ENCODE measurements around the gene EFCAB6. TPM values are rescaled to one million over a fixed set of nuclear protein-coding genes. Genes with fewer than 3 reads are reported as not detected.

The EFCAB6 gene
- total RNA-seq, 1 donor = 0.86 TPM

GRCh38 chr22:43821606-43822425 is 9.7 kb upstream of the EFCAB6 start:
- no peak overlapping the region for H3K4me3 ChIP-seq (ENCODE audit: low read depth, low read length)
- no peak for DNase-seq (ENCODE audit: low read depth)
- no peak for TF ChIP-seq CTCF (IDR thresholded peaks at IDR 0.05; ENCODE audit: insufficient read depth, low read depth, low read length)

GRCh38 chr22:43820651-43821305 is 8.7 kb upstream of the EFCAB6 start:
- TF ChIP-seq CTCF (IDR thresholded peaks at IDR 0.05; ENCODE audit: insufficient read depth, low read depth, low read length) = no peak
- no peak for DNase-seq (ENCODE audit: low read depth)
- H3K4me3 ChIP-seq (ENCODE audit: low read depth, low read length) = no peak overlapping the region

- no peak for DNase-seq (ENCODE audit: low read depth)
- no peak for TF ChIP-seq CTCF (IDR thresholded peaks at IDR 0.05; ENCODE audit: insufficient read depth, low read depth, low read length)
Measured at GRCh38 chr22:43819931-43820640, 8.0 kb upstream of the EFCAB6 start.

GRCh38 chr22:43819421-43819921 is 7.4 kb upstream of the EFCAB6 start:
- DNase-seq (ENCODE audit: low read depth) = no peak
- no peak overlapping the region for H3K4me3 ChIP-seq (ENCODE audit: low read depth, low read length)
- TF ChIP-seq CTCF (IDR thresholded peaks at IDR 0.05; ENCODE audit: insufficient read depth, low read depth, low read length) = no peak

More at GRCh38 chr22:43819931-43820640, 8.0 kb upstream of the EFCAB6 start:
- no peak overlapping the region for H3K4me3 ChIP-seq (ENCODE audit: low read depth, low read length)

GRCh38 chr22:43818981-43819380 is 6.9 kb upstream of the EFCAB6 start:
- DNase-seq (ENCODE audit: low read depth) = no peak
- TF ChIP-seq CTCF (IDR thresholded peaks at IDR 0.05; ENCODE audit: insufficient read depth, low read depth, low read length) = no peak
- no peak overlapping the region for H3K4me3 ChIP-seq (ENCODE audit: low read depth, low read length)

GRCh38 chr22:43817402-43817801 is 5.3 kb upstream of the EFCAB6 start:
- no peak for DNase-seq (ENCODE audit: low read depth)
- no peak for TF ChIP-seq CTCF (IDR thresholded peaks at IDR 0.05; ENCODE audit: insufficient read depth, low read depth, low read length)
- H3K4me3 ChIP-seq (ENCODE audit: low read depth, low read length) = no peak overlapping the region

All from fibroblast of villous mesenchyme (primary cell).